ENCODE results near the gene RNF125. TPM values are rescaled to one million over a fixed set of nuclear protein-coding genes. Genes with fewer than 3 reads are reported as not detected.
"Not testable (repeated sequence)": the region's sequence is repeated elsewhere in the genome, so short reads cannot be mapped to it uniquely, and the experiment has no call there.

The RNF125 gene
- polyA plus RNA-seq (2014; cell fraction: cytosol; rRNA removed) = 0.39 and 0.61 TPM in 2 replicates
- 0.25 and 0.26 TPM in 2 replicates for polyA plus RNA-seq (2014; cell fraction: nucleus; rRNA removed)

- peak; percentile 74 for DNase-seq (ENCODE audit: low spot score)
Measured at GRCh38 chr18:32018331-32019250, at the start of gene RNF125. RNF125 (plus strand) TSS chr18:32018825; CDS start chr18:32018864, 39 bp downstream.

GRCh38 chr18:31970617-31971016 lies 48.0 kb upstream of the RNF125 start:
- DNase-seq (ENCODE audit: low spot score) = no peak

GRCh38 chr18:31973929-31974546 lies 44.6 kb upstream of the RNF125 start:
- DNase-seq (ENCODE audit: low spot score) = no peak

- no peak for DNase-seq (ENCODE audit: low spot score)
Measured at GRCh38 chr18:31976242-31976641, 42.4 kb upstream of the RNF125 start.

- DNase-seq (ENCODE audit: low spot score) = peak; percentile 65
Measured at GRCh38 chr18:31977270-31977872, 41.3 kb upstream of the RNF125 start.

GRCh38 chr18:31978616-31979015 lies 40.0 kb upstream of the RNF125 start:
- no peak for DNase-seq (ENCODE audit: low spot score)

GRCh38 chr18:31979714-31980113 lies 38.9 kb upstream of the RNF125 start:
- DNase-seq (ENCODE audit: low spot score) = no peak

GRCh38 chr18:31980863-31981262 lies 37.8 kb upstream of the RNF125 start:
- no peak for DNase-seq (ENCODE audit: low spot score)

GRCh38 chr18:31983020-31983419 lies 35.6 kb upstream of the RNF125 start:
- no peak for DNase-seq (ENCODE audit: low spot score)

GRCh38 chr18:31983976-31984375 lies 34.6 kb upstream of the RNF125 start:
- no peak for DNase-seq (ENCODE audit: low spot score)

- no peak for DNase-seq (ENCODE audit: low spot score)
Measured at GRCh38 chr18:31990823-31991222, 27.8 kb upstream of the RNF125 start.

- no peak for DNase-seq (ENCODE audit: low spot score)
Measured at GRCh38 chr18:31996007-31996406, 22.6 kb upstream of the RNF125 start.

GRCh38 chr18:31998880-31999412 lies 19.7 kb upstream of the RNF125 start:
- DNase-seq (ENCODE audit: low spot score) = no peak

- DNase-seq (ENCODE audit: low spot score) = not testable (repeated sequence)
Measured at GRCh38 chr18:32001141-32001540, 17.5 kb upstream of the RNF125 start.

- DNase-seq (ENCODE audit: low spot score) = not testable (repeated sequence)
Measured at GRCh38 chr18:32003822-32004221, 14.8 kb upstream of the RNF125 start.

GRCh38 chr18:32010124-32010721 lies 8.4 kb upstream of the RNF125 start:
- DNase-seq (ENCODE audit: low spot score) = no peak

- no peak for DNase-seq (ENCODE audit: low spot score)
Measured at GRCh38 chr18:32011193-32011592, 7.4 kb upstream of the RNF125 start.

GRCh38 chr18:32019251-32019948 lies 775 bp downstream of the RNF125 start:
- DNase-seq (ENCODE audit: low spot score) = no peak

- DNase-seq (ENCODE audit: low spot score) = not testable (repeated sequence)
Measured at GRCh38 chr18:32019949-32020625, 1.5 kb downstream of the RNF125 start.
